Large intestine (tissue), 3 donors: ENCODE data around the gene MMEL1. TPM values are rescaled to one million over a fixed set of nuclear protein-coding genes. Genes with fewer than 3 reads are reported as not detected.

ENCODE experiments used
- DNase-seq, 2 donors: peaks; one replicate each; pipeline versions ENCODE4 v3.0.0 to v3.0.0-alpha.2; 2013
- H3K27ac ChIP-seq: one replicate; pipeline ENCODE4 v1.5.1; 2013; ENCODE audit warnings: low read length
- H3K27me3 ChIP-seq: 2 replicates; pipeline ENCODE4 v1.6.1; 2013; ENCODE audit warnings: low read length; ENCODE audit not compliant: control insufficient read depth, insufficient read depth
- H3K36me3 ChIP-seq: 2 replicates; pipeline ENCODE4 v1.6.1; 2013; ENCODE audit warnings: low read length; ENCODE audit not compliant: control insufficient read depth, insufficient read depth
- H3K4me1 ChIP-seq: one replicate; pipeline ENCODE4 v1.6.1; 2013; ENCODE audit warnings: low read length; ENCODE audit not compliant: control insufficient read depth, insufficient read depth
- H3K4me3 ChIP-seq: one replicate; pipeline ENCODE4 v1.5.1; 2013; ENCODE audit warnings: low read length
- H3K9me3 ChIP-seq: one replicate; pipeline ENCODE4 v1.6.1; 2013; ENCODE audit warnings: mild to moderate bottlenecking, low read depth, low read length, moderate library complexity; ENCODE audit not compliant: control insufficient read depth
- WGBS: methylation state at CpG from one replicate; pipeline ENCODE4 v1.1.5; 2013; ENCODE audit warnings: low lambda C conversion rate; ENCODE audit not compliant: insufficient coverage; 5-methylcytosine and 5-hydroxymethylcytosine counted together
- polyA plus RNA-seq: library from polyadenylated mRNA; unstranded; fragments of 120-200 nt; gene quantifications from one replicate; pipeline ENCODE4 v1.2.1, GENCODE V29; 2013

The MMEL1 gene
- polyA plus RNA-seq, 1 donor: 14.3 TPM

DNA sequence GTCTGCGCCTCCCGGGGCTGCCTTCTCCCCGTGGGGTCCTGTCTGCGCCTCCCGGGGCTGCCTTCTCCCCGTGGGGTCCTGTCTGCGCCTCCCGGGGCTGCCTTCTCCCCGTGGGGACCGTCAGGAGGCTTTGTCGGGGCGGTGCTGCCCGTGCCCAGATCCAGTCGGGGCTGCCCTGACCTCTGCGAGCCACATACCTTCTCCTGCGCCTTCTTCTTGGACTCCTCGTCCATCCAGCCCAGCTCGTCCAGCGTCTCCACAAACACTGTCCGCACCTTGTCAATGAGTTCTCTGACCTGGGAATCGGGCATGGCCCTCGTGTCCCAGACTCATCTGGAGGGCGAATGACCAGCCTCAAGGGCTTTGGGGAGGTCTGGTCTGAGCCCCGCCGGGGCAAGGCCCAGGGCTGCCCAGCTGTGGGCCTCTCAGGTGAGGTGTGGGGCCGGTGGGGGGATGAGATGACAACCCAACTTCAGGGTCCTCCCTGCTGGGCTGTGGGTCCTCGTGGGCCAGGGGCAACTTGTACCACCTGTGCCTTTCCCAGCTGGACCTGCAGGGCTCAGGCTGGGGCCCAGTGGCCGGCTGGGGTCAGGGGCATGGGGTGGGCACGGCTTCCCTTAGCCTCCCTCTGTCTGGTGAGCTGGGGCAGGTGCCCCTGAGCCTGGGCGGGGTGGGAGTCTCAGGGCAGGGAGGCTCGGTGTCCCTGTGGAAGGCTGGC is 36.8 kb downstream of the MMEL1 start:
- no peak for DNase-seq
- Histone ChIP-seq H3K27me3 (no peaks in the 10 kb centered on the region), H3K4me1 (no peaks in the 10 kb centered on the region), H3K36me3 (no peaks in the 10 kb centered on the region), H3K4me3 (no peak overlapping the region), H3K27ac (no peak overlapping the region), H3K9me3 (no peaks in the 10 kb centered on the region)
- no CpG with 5 or more reads among the region's 31 CpGs for WGBS

DNA sequence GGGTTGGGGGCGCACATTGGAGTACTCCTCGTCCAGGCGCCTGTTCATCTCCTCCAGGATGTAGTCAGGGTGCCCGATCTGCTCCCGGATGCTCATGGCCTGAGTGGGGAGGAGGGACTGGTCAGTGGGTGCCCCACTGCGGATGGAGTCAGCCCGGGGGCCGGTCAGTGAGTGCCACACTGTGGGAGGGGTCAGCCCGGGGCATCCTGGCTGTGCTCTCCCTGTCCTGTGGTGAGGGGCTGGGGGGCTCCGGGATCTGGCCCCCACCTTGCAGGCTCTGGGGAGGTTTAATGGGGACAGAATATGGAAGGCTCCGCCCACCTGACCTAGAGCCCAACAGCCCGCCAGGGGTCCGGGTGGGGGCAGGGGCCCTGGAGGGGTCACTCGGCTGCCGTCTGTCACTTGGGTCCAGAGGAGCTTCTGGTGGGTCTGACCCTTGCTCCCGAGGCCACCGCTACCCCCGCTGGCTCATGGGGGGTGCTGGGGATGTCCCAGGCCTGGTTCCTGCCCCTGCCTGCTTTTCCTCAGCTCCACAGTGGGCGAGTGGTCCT is 37.5 kb downstream of the MMEL1 start:
- Histone ChIP-seq H3K27me3 (no peaks in the 10 kb centered on the region), H3K4me3 (no peak overlapping the region), H3K27ac (no peak overlapping the region), H3K4me1 (no peaks in the 10 kb centered on the region), H3K36me3 (no peaks in the 10 kb centered on the region), H3K9me3 (peaks cover 4% of the 10 kb centered on the region)
- no peak for DNase-seq
- WGBS: no CpG with 5 or more reads among the region's 19 CpGs

DNA sequence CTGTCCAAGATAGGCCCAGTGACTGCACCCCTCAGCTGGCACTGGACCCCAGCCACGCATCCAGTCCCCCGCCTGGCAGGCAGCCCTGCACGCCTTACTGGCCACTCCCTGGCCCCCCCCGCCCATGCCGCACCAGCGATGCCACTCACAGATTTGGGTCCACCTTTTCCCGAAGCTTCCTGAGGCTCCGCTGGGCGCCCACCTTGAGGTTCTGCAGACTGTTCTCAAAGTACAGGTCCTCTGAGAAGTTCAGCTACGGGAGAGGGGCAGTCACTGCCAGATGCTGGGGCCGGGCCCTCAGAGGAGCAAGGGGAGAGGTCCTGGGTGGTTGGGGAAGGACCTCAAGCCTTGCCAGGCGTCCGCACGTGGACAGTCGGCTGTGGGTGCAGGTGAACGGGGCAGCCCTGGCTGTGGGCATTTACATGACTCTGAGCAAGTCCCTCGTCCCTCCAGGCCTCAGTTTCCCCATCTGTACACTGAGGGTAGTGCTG is 38.1 kb downstream of the MMEL1 start:
- H3K27me3 ChIP-seq: no peaks in the 10 kb centered on the region
- DNase-seq: no peak
- H3K4me3 ChIP-seq: no peak overlapping the region
- H3K4me1 ChIP-seq: no peaks in the 10 kb centered on the region
- H3K36me3 ChIP-seq: peaks cover 5% of the 10 kb centered on the region
- WGBS: no CpG with 5 or more reads among the region's 17 CpGs
- no peak overlapping the region for H3K27ac ChIP-seq
- peaks cover 4% of the 10 kb centered on the region for H3K9me3 ChIP-seq

DNA sequence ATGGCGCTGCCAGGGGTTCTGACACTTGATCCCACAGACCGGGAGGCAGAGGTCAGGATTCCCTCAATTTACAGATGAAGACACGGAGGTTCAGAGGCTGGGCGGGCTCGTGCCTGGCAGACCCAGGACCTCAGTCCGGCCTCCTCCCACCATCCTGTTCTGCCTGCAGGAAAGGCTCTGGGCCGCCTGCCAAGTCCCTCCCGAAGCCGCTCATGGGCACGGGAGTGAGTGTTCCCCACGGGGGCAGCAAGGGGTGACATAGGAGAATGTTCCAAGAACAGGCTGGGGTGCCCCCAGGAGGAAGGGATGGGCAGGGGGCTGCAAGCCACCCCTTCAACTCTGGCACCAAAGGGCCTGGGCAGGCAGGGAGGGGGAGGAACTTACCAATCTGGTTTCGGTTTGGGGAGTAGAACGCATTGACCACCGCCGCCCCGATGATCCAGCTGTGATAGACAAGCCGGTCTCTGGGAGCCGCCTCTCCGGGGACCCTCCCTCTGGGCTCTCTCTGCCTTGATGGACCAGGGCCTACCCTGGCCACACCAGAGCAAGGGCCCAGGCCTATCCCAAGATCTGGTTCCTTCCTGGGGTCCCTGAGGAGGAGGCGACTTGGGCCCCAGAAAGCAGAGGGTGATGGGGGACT is 38.7 kb downstream of the MMEL1 start:
- no peak for DNase-seq
- Histone ChIP-seq H3K27me3 (no peaks in the 10 kb centered on the region), H3K36me3 (peaks cover 10% of the 10 kb centered on the region), H3K4me1 (no peaks in the 10 kb centered on the region), H3K9me3 (peaks cover 4% of the 10 kb centered on the region), H3K4me3 (no peak overlapping the region), H3K27ac (no peak overlapping the region)
- no CpG with 5 or more reads among the region's 20 CpGs for WGBS

DNA sequence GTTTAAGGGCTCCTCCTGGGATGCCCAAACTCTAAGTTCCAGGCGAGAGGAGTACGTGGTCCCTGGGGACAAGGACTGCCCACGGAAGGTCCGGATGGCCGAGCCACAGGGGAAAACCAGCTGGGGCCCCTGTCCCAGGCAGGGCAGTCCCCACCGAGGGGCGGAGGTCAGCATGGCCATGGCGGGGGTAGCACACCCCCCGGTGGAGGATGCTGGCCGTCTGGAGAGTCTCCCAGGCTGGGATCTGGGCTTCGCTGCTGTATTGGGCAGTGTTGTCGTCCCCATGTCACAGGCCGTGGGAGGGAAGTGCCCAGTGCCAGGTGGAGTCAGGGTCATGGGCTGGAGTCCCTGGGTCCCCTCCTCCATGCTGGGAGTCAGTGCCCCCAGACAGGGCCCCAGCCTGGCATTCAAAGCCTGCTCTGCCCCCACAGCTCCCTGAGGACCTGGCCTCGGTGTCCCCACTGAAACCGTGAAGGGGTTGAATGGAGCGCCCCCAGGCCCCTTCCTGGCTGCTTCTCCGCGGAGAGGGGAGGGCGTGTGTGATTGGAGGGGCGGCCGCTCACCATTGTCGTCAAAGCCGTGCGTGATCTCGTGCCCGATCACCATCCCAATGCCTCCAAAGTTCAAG is 39.5 kb downstream of the MMEL1 start:
- no CpG with 5 or more reads among the region's 26 CpGs for WGBS
- Histone ChIP-seq H3K4me1 (peaks cover 4% of the 10 kb centered on the region), H3K27ac (no peak overlapping the region), H3K27me3 (no peaks in the 10 kb centered on the region), H3K4me3 (no peak overlapping the region), H3K36me3 (peaks cover 15% of the 10 kb centered on the region), H3K9me3 (peaks cover 4% of the 10 kb centered on the region)
- no peak for DNase-seq

DNA sequence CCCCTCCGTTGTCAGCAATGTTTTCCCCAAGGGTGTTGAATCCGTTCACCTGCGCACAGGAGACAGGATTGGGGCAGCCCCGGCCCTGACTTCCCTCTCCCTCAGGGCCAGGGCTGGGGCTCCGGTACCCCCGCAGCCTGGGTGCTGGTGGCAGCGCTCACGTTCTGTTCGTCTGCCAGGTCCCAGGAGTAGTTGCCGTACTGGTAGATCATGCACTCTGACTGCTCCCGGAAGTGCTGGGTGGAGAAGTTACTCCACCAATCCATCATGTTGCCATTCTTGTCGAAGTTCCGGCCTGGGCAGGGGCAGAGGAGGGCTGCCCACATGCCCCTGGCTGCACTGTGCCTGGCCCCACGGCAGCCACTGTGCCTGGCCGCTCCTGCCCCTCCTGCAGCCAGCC is 40.1 kb downstream of the MMEL1 start:
- no peak for DNase-seq
- H3K9me3 ChIP-seq: peaks cover 4% of the 10 kb centered on the region
- H3K36me3 ChIP-seq: peaks cover 15% of the 10 kb centered on the region
- H3K4me1 ChIP-seq: peaks cover 6% of the 10 kb centered on the region
- H3K4me3 ChIP-seq: no peak overlapping the region
- WGBS: no CpG with 5 or more reads among the region's 15 CpGs
- H3K27me3 ChIP-seq: no peaks in the 10 kb centered on the region
- no peak overlapping the region for H3K27ac ChIP-seq

DNA sequence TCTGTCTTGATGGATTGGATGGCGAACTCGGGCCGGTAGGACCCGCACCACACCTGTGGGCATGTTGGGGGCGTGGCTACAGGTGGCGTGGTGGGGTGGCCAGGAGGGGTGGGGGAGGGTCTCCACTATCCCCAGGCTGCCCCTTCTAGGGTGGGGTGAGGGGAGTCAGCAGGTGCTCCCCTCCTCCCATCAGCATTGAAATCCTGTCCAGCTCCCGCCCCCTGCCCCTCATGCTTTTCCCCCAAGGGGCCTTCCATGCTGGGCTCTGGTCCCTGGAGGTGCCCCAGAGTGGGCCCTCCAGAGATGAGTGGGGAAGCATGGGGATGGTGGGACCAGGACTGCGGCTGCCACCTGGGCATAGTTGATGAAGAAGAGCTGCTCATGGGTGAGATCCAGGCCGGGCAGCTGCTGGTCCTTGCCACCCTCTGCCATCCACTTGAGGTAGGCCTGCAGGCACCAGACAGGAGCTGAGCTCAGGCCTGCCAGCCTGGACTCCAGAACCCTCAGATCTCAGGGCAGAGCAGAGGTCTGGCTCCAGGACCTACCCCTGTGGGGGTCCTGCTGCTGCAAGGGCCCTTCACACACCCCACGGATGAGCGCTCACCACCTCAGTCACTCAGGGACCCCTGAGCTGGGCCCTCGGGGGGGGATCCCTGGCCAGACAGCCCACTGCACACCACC is 41.1 kb downstream of the MMEL1 start:
- no CpG with 5 or more reads among the region's 12 CpGs for WGBS
- H3K27me3 ChIP-seq: no peaks in the 10 kb centered on the region
- no peak overlapping the region for H3K27ac ChIP-seq
- H3K4me3 ChIP-seq: no peak overlapping the region
- no peak for DNase-seq
- H3K9me3 ChIP-seq: peaks cover 4% of the 10 kb centered on the region
- peaks cover 6% of the 10 kb centered on the region for H3K4me1 ChIP-seq
- H3K36me3 ChIP-seq: peaks cover 15% of the 10 kb centered on the region

DNA sequence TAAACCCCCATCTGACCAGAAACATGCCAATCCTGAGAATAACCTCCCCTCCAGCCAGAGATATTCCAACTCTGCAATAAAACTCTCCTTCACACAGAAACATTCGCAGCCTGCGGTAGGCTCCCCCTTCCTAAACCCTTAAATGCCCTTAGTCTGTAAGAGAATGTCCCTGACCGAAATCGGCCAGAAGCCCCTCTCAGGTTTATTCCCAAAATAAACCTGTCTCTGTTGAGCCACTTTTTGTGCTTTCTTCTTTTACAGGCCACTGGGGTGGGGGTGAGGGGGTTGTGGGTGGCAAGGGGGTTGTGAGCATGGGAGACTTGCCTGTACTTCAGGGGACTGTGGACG is 41.6 kb downstream of the MMEL1 start:
- H3K27me3 ChIP-seq: no peaks in the 10 kb centered on the region
- peaks cover 4% of the 10 kb centered on the region for H3K9me3 ChIP-seq
- no peak overlapping the region for H3K4me3 ChIP-seq
- no peak overlapping the region for H3K27ac ChIP-seq
- WGBS: 80% methylated on average over 1 of the region's 5 CpGs
- peaks cover 15% of the 10 kb centered on the region for H3K36me3 ChIP-seq
- DNase-seq: no peak
- H3K4me1 ChIP-seq: peaks cover 6% of the 10 kb centered on the region

DNA sequence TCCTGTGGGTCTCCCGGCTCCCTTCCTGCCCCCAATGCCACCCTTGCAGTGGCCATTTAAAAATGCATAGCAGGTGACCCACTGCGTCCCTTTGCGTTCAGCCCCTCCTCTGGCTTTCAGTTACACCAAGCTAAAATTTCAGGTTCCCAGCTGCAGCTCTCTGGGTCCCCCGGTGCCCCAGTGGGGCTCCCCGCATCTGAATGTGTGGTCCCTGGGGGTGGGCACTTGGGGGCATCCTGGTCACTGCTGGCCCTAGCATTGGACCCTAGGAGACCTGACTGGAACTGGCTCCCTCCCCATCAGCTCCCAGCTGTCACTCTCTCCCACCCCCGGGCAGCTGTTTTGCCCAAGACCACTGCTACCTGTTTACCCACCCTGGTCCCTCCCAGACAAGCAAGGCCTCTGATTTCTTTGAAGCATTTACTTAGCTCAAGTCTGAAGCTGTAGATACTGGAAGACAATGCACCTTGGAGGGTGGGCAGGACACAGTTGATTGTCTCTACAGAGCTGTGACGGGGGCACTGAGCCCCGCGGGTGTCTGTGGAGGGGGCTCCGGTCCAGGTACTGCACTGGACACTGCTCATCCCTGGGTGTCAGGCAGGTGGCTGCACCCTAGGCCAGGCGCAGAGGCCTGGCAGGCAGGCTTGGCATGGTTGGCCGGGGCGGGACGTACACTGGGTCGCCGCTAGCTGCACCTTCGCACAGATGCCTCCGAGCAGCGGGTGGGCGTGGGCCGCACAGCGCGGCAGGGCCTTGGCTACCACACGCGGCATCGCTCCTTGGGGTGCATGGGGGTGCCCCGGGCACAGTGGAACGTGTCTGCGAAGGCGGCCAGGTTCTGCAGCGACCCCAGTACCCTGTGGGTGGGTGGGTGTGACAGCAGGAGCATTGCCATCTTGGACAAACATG is 42.3 kb downstream of the MMEL1 start:
- H3K9me3 ChIP-seq: peaks cover 4% of the 10 kb centered on the region
- no peak overlapping the region for H3K4me3 ChIP-seq
- H3K27me3 ChIP-seq: no peaks in the 10 kb centered on the region
- H3K36me3 ChIP-seq: peaks cover 15% of the 10 kb centered on the region
- no peak for DNase-seq
- H3K4me1 ChIP-seq: peaks cover 6% of the 10 kb centered on the region
- no CpG with 5 or more reads among the region's 31 CpGs for WGBS
- H3K27ac ChIP-seq: no peak overlapping the region
